ENCODE data around the gene SLX4IP.

DNA sequence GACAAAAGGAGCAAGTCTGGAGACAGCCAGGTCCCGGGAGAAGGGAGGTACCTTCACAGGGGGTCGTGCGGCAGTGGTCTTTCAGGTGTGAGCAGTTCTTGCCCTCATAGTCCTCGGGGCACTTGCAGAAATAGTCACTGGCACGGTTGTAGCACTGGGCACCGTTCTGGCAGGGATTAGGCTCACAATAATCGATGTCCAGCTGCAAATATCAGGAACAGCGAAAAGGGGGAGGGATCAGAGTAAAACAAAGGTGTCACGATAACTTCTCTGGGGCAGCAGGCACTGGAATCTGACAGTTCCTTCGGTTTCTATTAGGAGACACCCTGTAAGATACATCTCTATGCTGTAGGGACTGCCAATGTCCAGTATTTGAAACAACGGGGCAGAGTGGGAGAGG lies 212.8 kb downstream of the SLX4IP start:
- TF ChIP-seq, protein P1, sequence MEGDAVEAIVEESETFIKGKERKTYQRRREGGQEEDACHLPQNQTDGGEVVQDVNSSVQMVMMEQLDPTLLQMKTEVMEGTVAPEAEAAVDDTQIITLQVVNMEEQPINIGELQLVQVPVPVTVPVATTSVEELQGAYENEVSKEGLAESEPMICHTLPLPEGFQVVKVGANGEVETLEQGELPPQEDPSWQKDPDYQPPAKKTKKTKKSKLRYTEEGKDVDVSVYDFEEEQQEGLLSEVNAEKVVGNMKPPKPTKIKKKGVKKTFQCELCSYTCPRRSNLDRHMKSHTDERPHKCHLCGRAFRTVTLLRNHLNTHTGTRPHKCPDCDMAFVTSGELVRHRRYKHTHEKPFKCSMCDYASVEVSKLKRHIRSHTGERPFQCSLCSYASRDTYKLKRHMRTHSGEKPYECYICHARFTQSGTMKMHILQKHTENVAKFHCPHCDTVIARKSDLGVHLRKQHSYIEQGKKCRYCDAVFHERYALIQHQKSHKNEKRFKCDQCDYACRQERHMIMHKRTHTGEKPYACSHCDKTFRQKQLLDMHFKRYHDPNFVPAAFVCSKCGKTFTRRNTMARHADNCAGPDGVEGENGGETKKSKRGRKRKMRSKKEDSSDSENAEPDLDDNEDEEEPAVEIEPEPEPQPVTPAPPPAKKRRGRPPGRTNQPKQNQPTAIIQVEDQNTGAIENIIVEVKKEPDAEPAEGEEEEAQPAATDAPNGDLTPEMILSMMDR (IDR thresholded peaks at IDR 0.05 in 8 of 11, conservative IDR thresholded peaks at IDR 0.05 in 3 of 11), result no peak
- no peak for TF ChIP-seq POLR2AphosphoS5 (IDR thresholded peaks at IDR 0.05)
